GM19438 (cell line): Measurements from ENCODE around the gene NGEF.

ENCODE experiments used
- ATAC-seq: cut with Tn5 transposase; IDR thresholded peaks from one replicate; pipeline ENCODE4 v1.9.1; 2021; ENCODE audit warnings: low read depth; ENCODE audit not compliant: unreplicated experiment

The NGEF gene

DNA sequence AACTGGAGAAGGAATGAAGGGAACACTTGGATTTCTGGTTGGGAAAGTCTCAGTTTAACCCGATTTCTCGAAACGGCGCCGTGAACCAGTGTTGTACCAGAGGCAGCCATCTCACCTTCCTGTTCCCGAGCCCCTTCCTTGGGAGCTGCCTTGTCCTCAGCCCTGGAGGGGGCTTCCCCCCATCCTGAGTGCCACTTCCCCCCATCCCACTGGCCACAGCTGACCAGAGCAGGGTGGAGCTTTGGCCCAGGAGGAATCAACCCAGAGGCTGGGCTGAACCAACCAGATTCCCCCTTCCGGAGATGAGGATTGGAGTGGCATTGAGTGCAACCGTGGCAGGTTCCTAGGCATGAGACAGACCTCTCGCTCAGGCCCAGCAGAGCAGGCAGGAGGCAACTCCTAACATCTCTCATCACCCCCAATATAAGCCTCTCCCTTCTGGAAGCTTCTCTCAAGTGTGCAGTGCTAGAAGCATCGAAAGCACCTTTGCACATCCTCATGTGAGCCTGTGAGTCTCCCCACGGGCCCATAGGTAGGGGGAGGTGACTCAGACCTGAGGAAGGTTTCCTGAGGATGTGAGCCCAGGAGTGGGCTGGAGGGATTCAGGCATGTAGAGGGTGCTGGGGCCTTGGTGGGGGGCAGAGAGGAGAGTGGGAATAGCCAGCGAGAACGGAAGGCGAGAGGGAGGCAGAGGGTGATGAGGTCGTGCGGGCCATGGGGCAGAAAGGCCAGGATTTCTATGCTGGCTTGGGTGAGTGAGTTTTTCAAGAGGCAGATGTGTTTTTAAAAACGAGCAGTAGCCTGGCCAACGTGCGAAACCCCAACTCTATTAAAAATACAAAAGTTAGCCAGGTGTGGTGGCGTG, 11.9 kb downstream of the NGEF start:
- no peak for ATAC-seq

DNA sequence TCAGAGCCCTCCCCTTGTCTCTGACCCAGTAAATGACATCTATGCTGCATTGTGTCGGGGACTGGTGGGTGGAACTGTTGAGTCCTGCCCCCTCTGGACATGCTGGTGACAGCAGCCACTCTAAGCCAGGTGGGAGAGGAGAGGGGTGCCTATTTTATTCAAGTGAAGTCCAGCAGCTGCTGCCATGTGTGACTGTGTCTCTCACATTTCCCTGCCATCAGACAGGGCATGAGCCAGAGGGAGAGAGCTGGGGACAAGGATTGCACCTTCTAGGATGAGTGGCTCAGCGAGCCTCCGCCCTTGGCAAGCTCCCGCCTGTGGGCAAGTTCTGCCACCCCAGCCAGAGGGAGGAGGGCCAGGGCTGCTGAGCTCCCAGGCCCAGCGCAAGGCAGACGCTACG, 13.7 kb downstream of the NGEF start:
- no peak for ATAC-seq

DNA sequence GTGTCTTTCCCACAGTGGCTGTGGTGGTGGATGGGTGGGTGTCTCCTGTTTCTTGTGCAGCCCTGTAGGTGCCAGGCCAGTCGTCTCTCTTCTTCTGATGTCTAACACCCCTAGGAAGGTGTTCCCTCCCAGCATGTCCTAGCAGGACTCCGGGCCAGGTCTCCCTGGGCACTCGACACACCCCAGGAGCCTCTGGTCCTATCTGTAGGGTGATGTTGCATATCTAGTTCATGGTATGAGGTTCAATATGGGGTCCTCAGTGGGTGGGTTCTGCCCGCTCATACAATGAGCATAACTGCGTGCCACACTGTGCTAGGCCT, 14.4 kb downstream of the NGEF start:
- ATAC-seq: no peak

DNA sequence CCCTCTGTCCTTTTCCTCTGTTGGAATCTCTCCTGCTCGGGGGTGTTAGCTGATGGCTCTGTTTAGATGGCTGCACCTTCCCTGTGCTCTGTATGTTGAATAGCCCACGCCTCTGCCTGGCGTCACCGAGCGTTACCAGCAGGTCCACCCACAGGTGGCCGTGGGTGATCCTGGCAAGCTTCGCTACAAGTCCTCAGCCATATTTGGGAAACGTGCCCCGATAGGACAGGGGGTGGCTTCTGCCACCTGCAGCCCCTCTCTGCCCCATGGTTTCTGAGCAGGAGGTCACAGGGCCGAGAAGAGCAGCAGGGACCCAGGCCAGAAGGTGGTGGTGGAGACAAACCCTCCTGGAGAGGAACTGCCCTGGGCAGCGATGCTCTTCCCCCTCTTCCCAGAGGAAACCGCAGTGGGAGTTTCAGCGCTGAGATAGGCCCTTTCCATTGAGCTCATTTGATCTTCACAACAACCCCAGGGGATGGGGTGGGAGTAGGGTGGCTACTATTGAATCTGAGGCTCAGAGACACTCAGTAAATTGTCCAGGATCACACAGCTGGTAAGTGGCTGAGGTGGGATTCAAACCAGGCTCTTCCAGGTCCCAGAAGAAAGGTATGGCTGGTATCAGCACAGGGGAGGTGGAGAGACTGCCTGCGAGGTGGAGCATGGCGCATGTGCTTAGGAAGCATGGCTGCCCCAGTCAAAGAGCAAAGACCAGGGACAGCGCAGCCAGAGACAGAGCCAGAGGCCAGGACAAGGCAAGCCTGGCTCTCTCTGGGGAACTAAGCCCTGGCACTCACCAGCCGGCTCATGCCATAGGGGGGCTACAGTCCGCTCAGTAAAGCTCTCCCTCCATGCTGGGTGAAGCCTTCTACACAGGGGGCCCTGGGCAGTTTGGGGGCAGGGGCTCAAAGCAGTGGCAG, 15.0 kb downstream of the NGEF start:
- no peak for ATAC-seq

DNA sequence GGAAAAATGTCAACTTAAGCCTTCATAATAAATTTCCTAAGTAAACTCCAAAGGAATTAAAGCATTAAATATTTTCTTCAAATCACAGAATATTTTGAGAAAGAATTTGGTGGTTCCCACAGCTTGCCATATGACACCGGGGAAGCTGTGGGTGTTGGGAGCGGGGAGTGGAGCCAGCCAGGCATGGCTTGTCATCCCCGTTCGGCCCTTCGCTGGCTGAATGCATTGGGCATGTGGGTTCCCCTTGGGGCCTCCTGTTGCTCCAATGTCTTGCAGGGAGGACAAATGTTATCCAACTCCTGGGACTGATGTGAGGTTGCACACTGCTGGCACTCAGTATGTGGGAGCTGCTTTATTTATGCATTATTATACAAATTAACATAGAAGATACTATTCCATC, 18.6 kb downstream of the NGEF start:
- ATAC-seq: no peak

DNA sequence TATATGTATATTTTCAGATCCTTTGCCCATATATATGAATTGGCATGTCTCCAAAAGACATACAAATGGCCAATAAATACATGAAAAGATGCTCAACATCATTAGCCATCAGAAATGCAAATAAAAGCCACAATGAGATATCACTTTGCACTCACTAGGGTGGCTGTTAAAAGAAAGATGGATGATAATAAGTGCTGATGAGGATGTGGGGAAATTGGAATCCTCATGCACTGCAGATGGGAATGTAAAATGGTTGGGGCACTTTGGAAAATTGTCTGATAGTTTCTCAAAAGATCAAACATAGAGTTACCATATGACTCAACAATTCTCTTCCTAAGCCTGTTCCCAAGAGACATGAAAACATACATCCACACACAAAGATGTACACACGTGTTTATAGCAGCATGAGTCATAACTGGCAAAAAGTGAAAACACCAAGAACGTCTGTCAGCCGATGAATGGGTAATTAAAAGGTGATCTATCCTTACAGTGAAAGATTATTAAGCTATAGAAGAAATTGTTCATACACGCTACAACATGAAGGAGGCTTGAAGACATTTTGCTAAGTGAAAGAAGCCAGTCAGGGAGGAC, 19.7 kb downstream of the NGEF start:
- ATAC-seq: no peak

DNA sequence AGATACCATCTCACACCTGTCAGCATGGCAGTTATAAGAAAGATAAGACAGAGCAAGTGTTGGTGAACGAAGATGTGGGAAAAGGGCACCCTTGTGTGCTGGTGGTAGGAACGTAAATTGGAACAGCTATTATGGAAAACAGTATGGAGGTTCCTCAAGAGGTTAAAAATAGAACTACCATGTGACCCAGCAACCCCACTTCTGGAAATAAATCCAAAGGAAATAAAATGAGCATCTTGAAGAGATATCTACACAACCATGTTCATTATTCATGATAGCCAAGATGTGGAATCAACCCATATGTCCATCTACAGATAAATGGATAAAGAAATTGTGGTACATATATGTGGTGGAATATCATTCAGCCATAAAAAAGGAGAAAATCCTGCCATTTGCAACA, 26.9 kb downstream of the NGEF start:
- no peak for ATAC-seq

DNA sequence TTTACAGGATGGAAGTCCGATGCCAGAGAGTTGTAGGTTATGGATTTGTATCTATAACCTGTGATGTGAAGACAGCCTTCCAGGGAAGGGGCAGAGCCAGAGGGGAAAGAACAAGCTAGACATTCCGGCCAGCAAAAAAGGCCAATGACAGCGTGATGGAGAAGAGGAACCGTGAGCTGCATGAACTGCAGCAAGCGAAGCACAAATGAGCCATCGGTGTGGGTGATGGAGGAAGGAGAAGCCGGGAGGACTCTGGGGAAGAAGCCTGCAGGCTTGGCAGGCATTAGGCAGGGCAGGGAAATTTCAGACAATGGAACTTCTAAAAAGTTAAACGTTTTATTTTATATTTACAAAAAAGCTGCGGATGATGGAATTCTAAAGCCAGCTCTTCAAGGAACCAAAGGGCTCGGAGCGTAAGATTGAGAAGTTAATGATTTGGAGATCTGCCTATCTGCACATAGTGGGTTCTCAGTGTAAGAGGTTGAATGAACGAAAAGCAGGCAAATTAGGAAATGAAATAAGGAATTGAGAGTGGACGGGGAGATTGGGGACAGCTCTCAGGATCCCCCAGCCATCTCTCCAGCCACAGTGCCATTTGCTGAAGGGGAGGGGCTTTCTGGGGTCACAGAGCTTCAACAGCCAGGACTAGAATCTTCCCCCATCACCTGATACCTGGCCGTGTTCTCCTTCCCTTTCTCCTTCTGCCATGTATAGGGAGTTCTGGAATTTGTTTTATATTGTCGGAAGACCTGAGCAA, 28.4 kb downstream of the NGEF start:
- no peak for ATAC-seq

DNA sequence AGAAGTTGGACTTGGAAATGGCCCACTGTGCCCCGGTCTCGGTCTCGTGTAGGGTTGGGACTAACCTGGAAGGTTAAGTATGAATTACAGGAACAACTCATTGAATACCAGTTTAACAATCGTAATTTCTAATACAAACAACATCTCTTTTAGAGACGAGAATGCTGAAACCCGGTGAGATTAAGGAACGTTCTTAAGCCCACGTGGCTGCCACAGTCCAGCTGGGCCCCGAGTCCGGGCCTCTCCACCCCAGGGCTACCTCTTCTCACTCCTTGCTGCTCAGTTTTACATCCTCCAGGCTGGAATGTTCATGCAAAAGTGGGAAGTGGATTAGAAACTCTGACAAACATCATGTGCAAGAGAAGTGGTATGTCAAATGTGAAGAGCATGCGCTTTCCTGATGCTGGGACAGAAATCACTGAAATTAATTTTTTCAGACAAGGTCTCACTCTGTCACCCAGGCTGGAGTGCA, 29.4 kb downstream of the NGEF start:
- ATAC-seq: no peak

DNA sequence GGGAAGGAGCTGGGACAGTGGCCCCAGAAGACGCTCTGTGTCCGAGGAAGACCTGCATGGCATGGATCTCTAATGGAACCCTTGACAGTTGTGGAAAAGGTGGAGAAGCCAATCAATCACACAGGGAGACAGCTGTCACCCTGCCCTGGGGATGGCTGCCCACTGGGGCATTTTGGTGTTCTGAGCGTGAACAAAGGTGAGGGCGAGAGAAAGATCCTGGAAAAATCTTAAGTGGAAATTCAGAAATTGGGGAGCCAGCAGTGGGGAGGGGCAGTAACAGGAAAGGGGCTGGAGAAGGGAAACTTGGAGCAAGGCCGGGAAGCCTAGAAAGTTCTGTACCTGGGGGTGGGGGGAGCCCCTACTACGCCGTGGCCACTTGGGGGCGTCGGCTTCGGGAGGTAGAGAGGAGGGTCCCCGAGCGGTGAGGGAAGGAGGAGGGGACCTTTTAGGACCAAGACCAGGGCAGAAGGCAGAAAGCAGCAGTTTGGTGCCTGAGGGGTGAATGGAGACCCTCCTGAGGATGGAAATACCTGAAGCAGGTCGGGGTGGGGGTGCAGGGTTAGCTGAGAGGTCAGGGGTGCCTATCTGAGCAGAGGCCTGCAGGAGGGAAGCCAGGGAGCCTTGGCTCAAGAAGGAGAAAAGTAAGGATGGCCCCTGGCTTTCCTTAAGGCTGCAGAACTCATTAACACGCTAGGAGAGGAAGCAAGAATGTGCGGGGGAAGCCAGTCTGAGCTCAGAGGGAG, 30.0 kb downstream of the NGEF start:
- ATAC-seq: no peak

DNA sequence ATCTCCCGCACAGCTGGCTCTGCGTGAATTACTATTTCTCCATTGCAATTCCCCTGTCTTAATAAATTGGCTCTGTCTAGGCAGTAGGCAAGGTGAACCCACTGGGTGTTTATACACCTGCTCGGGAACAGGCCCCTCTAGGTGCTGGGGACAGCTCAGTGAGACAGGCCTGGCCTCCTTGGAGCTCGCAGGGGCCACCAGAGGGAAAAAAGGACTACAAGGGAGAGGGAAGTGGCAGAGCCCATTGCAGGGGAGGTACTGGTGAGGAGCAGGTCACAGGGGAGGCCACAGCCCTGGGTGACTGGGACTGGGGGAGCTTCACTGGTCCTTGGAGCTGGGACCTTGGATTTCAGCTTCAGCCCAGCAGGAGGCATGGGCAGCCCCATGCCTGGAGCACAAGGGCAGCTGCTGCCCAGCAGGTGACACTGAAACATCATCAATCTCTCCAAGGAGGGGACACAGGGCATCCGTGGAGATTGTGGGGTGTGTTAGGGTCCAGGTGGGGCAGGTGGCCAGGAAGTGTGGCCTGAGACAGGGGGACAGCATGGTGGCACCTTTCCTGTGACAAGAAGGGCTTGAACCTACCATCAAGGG, 31.2 kb downstream of the NGEF start:
- ATAC-seq: no peak

DNA sequence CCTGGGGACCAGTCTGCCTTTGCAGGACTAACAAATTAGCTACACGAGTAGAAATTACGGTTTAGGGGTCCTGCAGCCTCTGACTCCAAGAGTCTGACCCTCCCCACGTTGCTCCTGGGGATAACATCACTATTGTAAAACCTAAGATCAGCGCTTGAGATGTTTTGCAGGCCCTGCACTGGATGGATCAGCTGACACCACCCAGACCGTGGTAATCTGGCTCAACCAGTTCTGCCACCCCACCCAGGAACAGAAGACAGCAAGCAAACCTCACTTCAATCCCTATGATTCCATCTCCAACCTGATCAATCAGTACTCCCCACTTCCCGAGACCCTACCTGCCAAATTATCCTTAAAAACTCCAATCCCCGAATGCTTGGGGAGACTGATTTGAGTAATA, 31.7 kb downstream of the NGEF start:
- ATAC-seq: no peak

DNA sequence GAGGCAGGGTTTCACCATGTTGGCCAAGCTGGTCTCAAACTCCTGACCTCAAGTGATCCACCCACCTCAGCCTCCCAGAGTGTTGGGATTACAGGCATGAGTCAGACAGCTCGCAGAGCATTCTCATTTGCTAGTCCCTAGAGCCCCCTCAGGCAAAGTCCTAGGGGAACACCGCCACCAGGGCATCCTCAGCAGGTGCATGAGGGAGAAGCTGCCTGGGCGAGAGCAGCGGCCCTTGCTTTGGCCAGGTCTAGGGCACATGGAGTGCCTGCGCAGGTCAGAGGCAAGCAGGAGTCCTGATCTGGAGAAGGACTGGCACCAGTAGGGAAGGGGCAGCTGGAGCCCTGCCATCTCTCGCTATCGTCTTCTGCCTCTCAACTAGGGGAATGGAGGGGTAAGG, 32.4 kb downstream of the NGEF start:
- ATAC-seq: no peak

DNA sequence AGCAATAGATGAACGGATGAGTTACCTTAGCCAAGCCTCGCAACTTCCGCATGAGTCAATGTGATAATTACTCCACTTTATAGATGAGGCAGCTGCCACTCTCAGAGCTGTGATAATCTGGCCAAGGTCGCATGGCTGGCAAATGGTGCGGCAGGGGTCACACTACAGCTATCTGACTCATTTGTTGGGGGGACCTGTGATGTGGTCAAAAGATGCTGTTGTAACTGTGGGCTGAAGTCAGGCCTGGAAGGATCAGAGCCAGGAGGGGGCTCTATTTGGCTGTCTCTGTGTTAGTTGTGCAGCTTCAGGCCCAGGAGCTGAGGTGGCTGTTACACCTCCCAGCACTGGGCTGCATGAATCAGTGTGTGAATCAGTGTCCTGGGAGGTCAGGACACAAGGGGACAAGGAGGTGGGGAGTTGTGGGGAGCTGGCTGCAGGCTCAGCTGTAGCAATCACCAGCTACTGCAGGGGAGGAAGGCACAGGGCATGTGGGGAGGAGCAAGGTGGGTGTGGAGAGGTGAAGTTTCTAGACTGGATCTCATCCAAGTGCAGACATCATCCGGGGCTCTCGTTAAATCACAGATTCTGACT, 33.1 kb downstream of the NGEF start:
- no peak for ATAC-seq

DNA sequence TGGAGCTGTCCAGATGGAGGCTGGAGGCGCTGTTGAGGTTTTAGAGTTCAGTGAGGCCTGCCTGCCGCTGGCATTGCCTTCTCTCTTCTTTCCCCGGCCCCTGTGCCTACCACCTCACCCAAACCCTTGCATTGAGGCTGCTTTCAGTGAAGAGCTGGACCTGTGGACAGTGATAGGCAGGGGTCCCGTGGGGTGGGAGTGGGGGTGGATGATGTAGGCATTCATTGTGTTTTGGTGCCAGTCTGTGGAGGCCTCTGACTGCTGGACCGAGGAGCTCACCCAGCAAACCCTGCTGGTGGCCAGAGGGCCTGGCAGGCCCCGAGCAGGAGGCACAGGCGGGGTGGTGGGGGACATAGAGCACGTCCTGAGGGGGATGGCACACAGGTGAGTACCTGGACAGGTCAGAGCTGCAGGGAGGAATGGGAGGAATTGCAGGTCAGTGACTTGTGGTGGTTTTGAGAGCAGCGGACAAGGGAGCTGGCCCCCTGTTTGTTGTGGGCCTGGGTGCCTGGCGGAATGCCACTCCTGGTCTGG, 35.6 kb downstream of the NGEF start:
- ATAC-seq: no peak

DNA sequence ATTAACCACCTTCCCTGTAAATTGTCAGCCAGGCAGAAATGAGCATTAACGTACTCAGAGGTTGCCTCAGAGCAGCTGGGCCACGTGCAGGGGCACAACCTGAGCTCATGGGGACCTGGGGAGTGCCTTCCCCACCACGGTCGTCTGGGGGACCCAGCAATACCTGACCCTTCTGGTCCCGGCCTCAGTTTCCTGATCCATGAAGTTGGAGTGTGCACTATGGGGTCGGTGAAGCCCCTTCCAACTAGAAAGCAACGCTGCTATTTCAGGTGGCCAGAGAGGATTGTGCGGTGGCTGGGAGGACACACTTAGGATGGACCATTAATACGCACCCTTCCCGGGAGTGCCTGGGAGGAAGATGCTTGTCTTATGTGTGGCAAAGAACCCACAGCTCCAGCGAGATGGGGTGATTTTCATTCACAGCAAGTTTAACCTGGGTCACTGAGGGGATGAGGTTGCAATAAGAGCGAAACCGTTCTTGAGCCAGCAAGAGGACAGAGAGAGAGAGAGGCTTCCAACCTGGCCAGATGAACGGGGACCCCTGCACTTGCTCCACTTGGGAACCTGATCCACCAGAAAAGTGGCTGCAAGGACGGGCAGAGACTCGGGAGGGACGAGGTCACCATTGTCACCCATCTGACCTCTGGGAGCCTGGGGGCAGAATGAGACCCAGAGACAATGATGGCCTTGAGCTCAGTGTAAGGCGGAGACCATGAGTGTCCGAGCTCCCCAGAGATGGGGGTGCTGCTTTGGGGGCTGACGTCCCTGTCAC, 36.2 kb downstream of the NGEF start:
- no peak for ATAC-seq

DNA sequence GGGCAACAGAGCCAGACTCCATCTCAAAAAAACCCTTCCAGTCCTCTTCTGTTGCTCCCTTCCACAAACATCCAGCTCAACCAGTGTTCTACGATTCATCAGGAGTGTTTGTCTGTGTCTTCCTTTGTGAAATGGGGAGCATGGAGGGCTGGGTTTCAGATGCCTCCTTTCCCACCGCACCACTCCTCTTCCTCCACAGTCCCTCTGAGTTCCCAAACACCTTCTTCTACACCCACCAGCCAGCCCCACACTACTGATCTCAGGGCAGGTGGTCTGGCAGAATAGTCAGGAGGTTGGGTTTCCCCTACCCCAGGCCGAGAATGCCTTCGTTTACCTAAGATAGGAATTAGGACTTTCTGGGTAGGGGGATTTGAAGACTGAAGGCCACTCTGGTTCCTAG, 36.9 kb downstream of the NGEF start:
- ATAC-seq: no peak

DNA sequence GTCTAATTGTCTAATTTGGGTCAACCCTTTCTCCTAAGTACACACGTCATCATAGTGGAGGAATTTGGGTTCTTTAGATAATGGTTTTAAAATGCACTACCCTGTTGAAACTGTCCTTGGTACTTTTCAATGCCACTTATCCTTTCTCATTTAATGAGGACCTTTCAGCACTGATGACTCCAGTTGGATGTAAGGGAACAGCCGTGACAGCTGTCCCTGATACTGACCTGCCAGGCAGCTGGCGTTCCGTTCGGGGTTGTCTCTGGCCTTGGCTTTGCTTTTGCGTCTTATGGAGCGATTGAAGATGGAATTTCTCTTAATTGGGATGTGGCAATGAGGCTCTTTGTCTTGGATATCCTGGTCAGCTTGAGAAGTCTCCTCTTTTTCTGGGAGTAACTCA, 38.7 kb downstream of the NGEF start:
- ATAC-seq: no peak
